ENCODE measurements around the gene MCFD2. TPM values are rescaled to one million over a fixed set of nuclear protein-coding genes. Genes with fewer than 3 reads are reported as not detected.

MCFD2 gene
- polyA plus RNA-seq, 1 of the 3 experiments (the other 2 are of a cell fraction): 88.2 TPM

- Histone ChIP-seq H3F3A (replicated peaks; ENCODE audit: insufficient read depth) (peaks cover 18% of the 10 kb centered on the region), H2AFZ (ENCODE audit: low read depth) (no peak overlapping the region), H3K4me1 (ENCODE audit: control insufficient read depth in 1 of 2, insufficient read depth in 2 of 2, low read depth in 1 of 2, low read length in 1 of 2) (peaks cover 0 to 7% of the 10 kb centered on the region in 2 experiments; a peak in 2 of 4 replicates), H3K9me3 (no peaks in the 10 kb centered on the region), H3K4me2 (no peak overlapping the region), H4K20me1 (ENCODE audit: insufficient read depth) (no peaks in the 10 kb centered on the region), H3K9ac (no peak overlapping the region), H3K9me2 (no peaks in the 10 kb centered on the region), H3K27ac (ENCODE audit: low read depth in 2 of 2, low read length in 1 of 2) (no peak overlapping the region), H3K79me2 (ENCODE audit: insufficient read depth) (peaks cover 1% of the 10 kb centered on the region; the same call in 1 of the 2 replicates), H3K4me3 (ENCODE audit: low read depth in 2 of 2, low read length in 1 of 2) (no peak overlapping the region), H3K36me3 (replicated peaks in 1 of 2; ENCODE audit: control insufficient read depth in 1 of 2, insufficient read depth in 2 of 2, low read length in 1 of 2) (peaks cover 27 to 34% of the 10 kb centered on the region in 2 experiments), H3K27me3 (ENCODE audit: insufficient read depth) (no peaks in the 10 kb centered on the region)
- 94% methylated on average over 2 of the region's 2 CpGs for WGBS (ENCODE audit: low lambda C conversion rate)
- DNase-seq: no peak
- TF ChIP-seq MAX (IDR thresholded peaks at IDR 0.05; ENCODE audit: low read depth): no peak
- TF ChIP-seq ZBTB33 (IDR thresholded peaks at IDR 0.05; ENCODE audit: borderline replicate concordance, low read depth): no peak
- no peak for TF ChIP-seq YY1 (IDR thresholded peaks at IDR 0.05; ENCODE audit: low read depth)
- TF ChIP-seq TEAD4 (IDR thresholded peaks at IDR 0.05; ENCODE audit: borderline replicate concordance, insufficient read depth): no peak
- TF ChIP-seq GATA2 (CRISPR knock-in tag; IDR thresholded peaks at IDR 0.05): no peak
- no peak for TF ChIP-seq TAF1 (IDR thresholded peaks at IDR 0.05; ENCODE audit: borderline replicate concordance, low read depth, low read length)
- no peak for TF ChIP-seq PBX3 (IDR thresholded peaks at IDR 0.05)
- TF ChIP-seq RAD21 (IDR thresholded peaks at IDR 0.05; ENCODE audit: low read length): no peak
- no peak for TF ChIP-seq RCOR1 (IDR thresholded peaks at IDR 0.05; ENCODE audit: low read length)
- no peak for TF ChIP-seq USF2 (IDR thresholded peaks at IDR 0.05; ENCODE audit: borderline replicate concordance, low read depth, low read length)
- POLR2A ChIA-PET: no interaction called here
- CTCF ChIA-PET: interaction anchor here (1.0 to 1.4 kb wide), 2 partner anchors 12 to 17 kb away, joined by 4 to 5 read pairs; no protein-coding TSS in a partner anchor
These were observed 14.0 kb downstream of the MCFD2 start for GRCh38 chr2:46901611-46902010.

- Histone ChIP-seq H4K20me1 (ENCODE audit: insufficient read depth) (no peaks in the 10 kb centered on the region), H3K79me2 (ENCODE audit: insufficient read depth) (no peaks in the 10 kb centered on the region), H3K27me3 (ENCODE audit: insufficient read depth) (no peaks in the 10 kb centered on the region), H3K4me2 (no peak overlapping the region), H3K36me3 (replicated peaks in 1 of 2; ENCODE audit: control insufficient read depth in 1 of 2, insufficient read depth in 2 of 2, low read length in 1 of 2) (peaks cover 16 to 24% of the 10 kb centered on the region in 2 experiments), H3K9me3 (no peaks in the 10 kb centered on the region), H3K27ac (ENCODE audit: low read depth in 2 of 2, low read length in 1 of 2) (no peak overlapping the region), H3F3A (replicated peaks; ENCODE audit: insufficient read depth) (peaks cover 18% of the 10 kb centered on the region), H3K4me1 (ENCODE audit: control insufficient read depth in 1 of 2, insufficient read depth in 2 of 2, low read depth in 1 of 2, low read length in 1 of 2) (peaks cover 0 to 7% of the 10 kb centered on the region in 2 experiments; a peak in 2 of 4 replicates), H2AFZ (ENCODE audit: low read depth) (no peak overlapping the region), H3K9ac (no peak overlapping the region), H3K4me3 (ENCODE audit: low read depth in 2 of 2, low read length in 1 of 2) (no peak overlapping the region), H3K9me2 (no peaks in the 10 kb centered on the region)
- POLR2A ChIA-PET: no interaction called here
- TF ChIP-seq MEF2A (IDR thresholded peaks at IDR 0.05; ENCODE audit: borderline replicate concordance, low read depth) (no peak), IRF3 (IDR thresholded peaks at IDR 0.05; ENCODE audit: low read depth, low read length) (no peak), FOXM1 (IDR thresholded peaks at IDR 0.05; ENCODE audit: low read depth) (no peak), FOSL2 (IDR thresholded peaks at IDR 0.05; ENCODE audit: borderline replicate concordance, low read depth) (no peak), TCF12 (IDR thresholded peaks at IDR 0.05) (no peak)
- DNase-seq: no peak
- CTCF ChIA-PET: interaction anchor here (1.5 to 2.3 kb wide), 3 partner anchors 9 to 415 kb away, joined by 3 to 11 read pairs (median 8); no protein-coding TSS in a partner anchor
- WGBS (ENCODE audit: low lambda C conversion rate): 86% methylated on average over 3 of the region's 3 CpGs
These were observed 15.2 kb downstream of the MCFD2 start for GRCh38 chr2:46900381-46900780.

Measured in SK-N-SH (cell line).